ENCODE data around the gene F13B. TPM values are rescaled to one million over a fixed set of nuclear protein-coding genes. Genes with fewer than 3 reads are reported as not detected.
"Not testable (repeated sequence)": the region's sequence is repeated elsewhere in the genome, so short reads cannot be mapped to it uniquely, and the experiment has no call there.

Gene F13B
- total RNA-seq, 1 donor from 2014 or later: not detected

GRCh38 chr1:196991919-196992651, 75.0 kb downstream of the F13B start:
- DNase-seq; intact Hi-C loops (cut with micrococcal nuclease); ATAC-seq: not testable (repeated sequence)

Other genes with a start within 250 kb of the F13B start
- gene CFHR1, start 247.5 kb downstream of the F13B start, total RNA-seq: not detected
- not detected for gene CFHR4, start 179.2 kb downstream of the F13B start, total RNA-seq
- gene CFHR2, start 123.5 kb downstream of the F13B start, total RNA-seq: not detected
- not detected for gene CFHR5, start 89.7 kb downstream of the F13B start, total RNA-seq
- 0.40 TPM for gene ASPM, start 79.4 kb upstream of the F13B start, total RNA-seq
- gene ZBTB41, start 134.0 kb upstream of the F13B start, total RNA-seq: 9.4 TPM
- 0.79 TPM for gene CRB1, start 201.0 kb upstream of the F13B start, total RNA-seq

Data from left ventricle myocardium superior (tissue), 1 donor.